ENCODE results near the gene FBXO31. TPM values are rescaled to one million over a fixed set of nuclear protein-coding genes. Genes with fewer than 3 reads are reported as not detected.
A peak's percentile ranks its signal among the peaks of the same experiment; 100 is the strongest.

FBXO31 gene
- total RNA-seq, 2 donors from 2014 or later = 25.3 to 36.0 TPM

GRCh38 chr16:87360862-87361610 is 22.5 kb downstream of the FBXO31 start:
- DNase-seq (ENCODE audit: low spot score in 2 of 2) (no peak), ATAC-seq (no peak)
- Mint-ChIP-seq H3K27ac (peak overlapping the region; percentile 60 to 67), H3K36me3 (peaks cover 0 to 5% of the 10 kb centered on the region in 2 donors), H3K9me3 (no peaks in the 10 kb centered on the region)

DNA sequence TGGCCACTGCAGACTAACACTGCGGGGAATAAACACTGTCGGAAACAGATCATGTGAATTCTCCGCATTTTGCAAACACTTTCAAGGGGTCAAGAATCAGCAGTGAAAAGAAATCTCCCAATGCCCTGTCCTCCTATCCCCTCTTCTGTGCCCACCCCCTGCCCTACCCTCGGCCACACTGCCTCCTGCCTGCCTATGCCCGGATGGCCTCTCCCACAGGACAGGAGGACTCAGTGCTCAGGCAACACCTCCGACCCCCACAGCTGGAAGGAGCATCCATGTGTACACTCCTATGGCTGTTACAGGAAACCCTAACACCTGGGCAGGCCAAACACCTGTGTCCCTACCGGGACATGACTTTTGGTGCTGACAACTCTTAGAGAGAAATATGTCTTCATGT is 24.5 kb downstream of the FBXO31 start:
- no peak for ATAC-seq
- no peak for DNase-seq (ENCODE audit: low spot score in 2 of 2)
- no peaks in the 10 kb centered on the region for H3K9me3 Mint-ChIP-seq
- H3K27ac Mint-ChIP-seq = no peak overlapping the region
- H3K36me3 Mint-ChIP-seq = peaks cover 0 to 5% of the 10 kb centered on the region in 2 donors

- ATAC-seq (no peak), DNase-seq (ENCODE audit: low spot score in 2 of 2) (no peak)
- H3K36me3 Mint-ChIP-seq = peaks cover 0 to 5% of the 10 kb centered on the region in 2 donors
- no peaks in the 10 kb centered on the region for H3K9me3 Mint-ChIP-seq
- H3K27ac Mint-ChIP-seq = no peak overlapping the region
Measured at GRCh38 chr16:87358696-87359095, 24.9 kb downstream of the FBXO31 start.

DNA sequence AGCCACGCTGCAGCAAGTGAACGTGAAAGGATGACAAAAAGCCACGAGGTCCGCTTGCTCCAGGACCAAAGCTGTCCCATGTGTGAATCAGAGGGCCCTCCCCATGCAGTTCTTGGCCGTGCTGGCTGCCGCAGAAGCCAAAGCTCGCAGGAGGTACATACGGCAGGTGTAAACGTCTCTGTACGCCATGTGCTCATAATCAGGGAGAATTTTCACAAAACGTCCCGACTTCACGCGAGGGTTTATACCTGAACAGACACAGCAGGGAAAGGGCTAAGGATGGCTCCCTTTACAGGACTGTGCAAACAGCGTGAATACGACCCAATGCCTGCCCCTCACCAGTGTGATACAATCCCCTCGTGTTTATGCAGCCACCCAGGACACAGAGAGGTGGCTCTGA is 25.3 kb downstream of the FBXO31 start:
- ATAC-seq = no peak
- peaks cover 0 to 5% of the 10 kb centered on the region in 2 donors for H3K36me3 Mint-ChIP-seq
- no peak for DNase-seq (ENCODE audit: low spot score in 2 of 2)
- no peaks in the 10 kb centered on the region for H3K9me3 Mint-ChIP-seq
- H3K27ac Mint-ChIP-seq = peak overlapping the region in 1 of 2 donors; percentile 4

DNA sequence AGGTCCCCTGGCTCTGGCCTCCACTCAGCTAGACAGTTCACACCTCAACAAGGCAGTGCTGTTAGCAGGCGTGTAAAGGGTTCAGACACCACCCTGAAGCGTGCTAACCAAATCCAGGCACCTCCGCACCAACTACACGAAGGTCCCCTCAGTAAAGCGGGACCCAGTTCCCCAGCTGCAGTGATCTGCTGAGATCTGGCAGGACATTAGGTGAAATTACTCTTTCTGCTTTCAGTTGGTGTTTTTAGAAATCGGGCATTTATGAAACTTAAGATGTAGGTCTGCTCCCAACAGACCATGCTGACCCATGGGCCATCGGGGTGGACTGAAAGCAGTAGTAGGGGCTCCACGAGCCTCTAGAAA is 27.1 kb downstream of the FBXO31 start:
- Mint-ChIP-seq H3K9me3 (no peaks in the 10 kb centered on the region), H3K36me3 (peaks cover 0 to 5% of the 10 kb centered on the region in 2 donors), H3K27ac (peak overlapping the region in 1 of 2 donors; percentile 12)
- DNase-seq (ENCODE audit: low spot score in 2 of 2) = no peak
- ATAC-seq = no peak

DNA sequence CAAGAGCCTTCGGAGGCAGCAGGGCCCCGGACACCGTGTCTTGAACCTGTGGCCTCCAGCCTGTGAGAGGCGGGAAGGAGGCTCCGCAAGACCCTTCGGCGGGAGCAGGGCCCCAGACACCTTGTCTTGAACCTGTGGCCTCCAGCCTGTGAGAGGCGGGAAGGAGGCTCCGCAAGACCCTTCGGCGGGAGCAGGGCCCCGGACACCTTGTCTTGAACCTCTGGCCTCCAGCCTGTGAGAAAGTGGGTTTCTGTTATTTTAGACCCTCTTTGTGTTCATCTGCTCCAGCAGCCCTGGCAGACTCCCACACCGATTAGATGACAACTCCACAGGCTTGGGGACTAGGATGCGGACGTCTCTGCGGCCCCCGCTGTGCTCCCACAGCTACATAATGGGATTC is 30.0 kb downstream of the FBXO31 start:
- H3K27ac Mint-ChIP-seq = no peak overlapping the region
- ATAC-seq (no peak), DNase-seq (ENCODE audit: low spot score in 2 of 2) (no peak)
- H3K36me3 Mint-ChIP-seq = peaks cover 0 to 4% of the 10 kb centered on the region in 2 donors
- no peaks in the 10 kb centered on the region for H3K9me3 Mint-ChIP-seq

- ATAC-seq (no peak), DNase-seq (ENCODE audit: low spot score in 2 of 2) (no peak)
- Mint-ChIP-seq H3K36me3 (peaks cover 0 to 4% of the 10 kb centered on the region in 2 donors), H3K9me3 (no peaks in the 10 kb centered on the region), H3K27ac (no peak overlapping the region)
Measured at GRCh38 chr16:87352818-87353217, 30.8 kb downstream of the FBXO31 start.

- DNase-seq (ENCODE audit: low spot score in 2 of 2) (no peak), ATAC-seq (no peak)
- H3K27ac Mint-ChIP-seq = no peak overlapping the region
- peaks cover 0 to 4% of the 10 kb centered on the region in 2 donors for H3K36me3 Mint-ChIP-seq
- H3K9me3 Mint-ChIP-seq = no peaks in the 10 kb centered on the region
Measured at GRCh38 chr16:87351320-87351698, 32.3 kb downstream of the FBXO31 start.

- ATAC-seq = no peak
- H3K27ac Mint-ChIP-seq = no peak overlapping the region
- H3K9me3 Mint-ChIP-seq = no peaks in the 10 kb centered on the region
- DNase-seq (ENCODE audit: low spot score in 2 of 2) = no peak
- peaks cover 2 to 4% of the 10 kb centered on the region in 2 donors for H3K36me3 Mint-ChIP-seq
Measured at GRCh38 chr16:87350681-87351319, 32.8 kb downstream of the FBXO31 start.

DNA sequence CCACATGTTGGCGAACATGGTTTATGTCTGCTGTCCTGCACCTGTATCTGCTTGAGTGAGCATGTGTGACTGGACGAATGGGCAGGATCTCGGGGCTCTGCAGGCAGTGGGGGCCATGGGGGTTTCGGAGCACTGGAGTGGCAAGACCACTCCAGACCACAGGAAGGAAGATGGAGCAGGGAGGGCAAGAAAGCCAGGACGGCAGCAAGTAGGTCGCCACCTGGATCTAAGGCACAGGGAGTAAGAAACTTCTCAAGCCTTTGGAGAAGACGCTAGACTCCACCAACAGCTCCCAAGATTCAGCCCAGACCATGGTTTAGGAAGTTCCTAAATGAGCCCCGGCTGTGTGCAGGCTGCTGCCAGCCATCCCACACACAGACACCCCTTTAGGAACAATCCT is 33.5 kb downstream of the FBXO31 start:
- ATAC-seq (no peak), DNase-seq (ENCODE audit: low spot score in 2 of 2) (no peak)
- no peaks in the 10 kb centered on the region for H3K9me3 Mint-ChIP-seq
- H3K27ac Mint-ChIP-seq = peak overlapping the region in 1 of 2 donors; percentile 44
- H3K36me3 Mint-ChIP-seq = peaks cover 8 to 10% of the 10 kb centered on the region in 2 donors

DNA sequence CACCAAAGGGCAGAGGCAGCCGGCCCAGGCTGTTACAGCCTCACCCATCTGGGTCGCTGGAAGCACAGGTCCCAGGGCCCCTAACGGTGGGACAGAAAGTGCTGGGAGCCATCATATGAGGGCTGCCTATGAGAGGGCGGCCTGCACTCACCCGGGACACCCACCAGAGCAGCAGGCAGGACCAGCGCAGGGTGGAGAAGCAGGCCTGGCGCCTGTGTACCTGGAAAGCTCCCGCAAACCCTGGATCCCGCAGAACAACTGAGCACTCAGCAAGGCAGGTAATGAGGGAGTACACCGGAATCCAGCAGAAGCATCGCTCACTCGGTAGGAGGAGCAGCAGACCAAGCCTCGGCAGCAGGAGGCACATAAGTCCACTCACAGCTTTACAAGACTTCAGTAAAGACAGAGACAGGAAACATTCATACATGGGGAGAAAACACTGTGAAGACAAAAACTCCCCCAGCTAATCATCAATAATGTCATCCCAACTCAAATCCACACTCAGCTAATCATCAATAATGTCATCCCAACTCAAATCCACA is 34.9 kb downstream of the FBXO31 start:
- H3K9me3 Mint-ChIP-seq = no peaks in the 10 kb centered on the region
- H3K36me3 Mint-ChIP-seq = peaks cover 8 to 10% of the 10 kb centered on the region in 2 donors
- peak overlapping the region; percentile 41 to 48 for H3K27ac Mint-ChIP-seq
- ATAC-seq (no peak), DNase-seq (ENCODE audit: low spot score in 2 of 2) (no peak)

- Mint-ChIP-seq H3K36me3 (peaks cover 10 to 11% of the 10 kb centered on the region in 2 donors), H3K9me3 (no peaks in the 10 kb centered on the region), H3K27ac (peak overlapping the region; percentile 46 to 72)
- DNase-seq (ENCODE audit: low spot score in 2 of 2) = no peak
- no peak for ATAC-seq
Measured at GRCh38 chr16:87347932-87348615, 35.5 kb downstream of the FBXO31 start.

DNA sequence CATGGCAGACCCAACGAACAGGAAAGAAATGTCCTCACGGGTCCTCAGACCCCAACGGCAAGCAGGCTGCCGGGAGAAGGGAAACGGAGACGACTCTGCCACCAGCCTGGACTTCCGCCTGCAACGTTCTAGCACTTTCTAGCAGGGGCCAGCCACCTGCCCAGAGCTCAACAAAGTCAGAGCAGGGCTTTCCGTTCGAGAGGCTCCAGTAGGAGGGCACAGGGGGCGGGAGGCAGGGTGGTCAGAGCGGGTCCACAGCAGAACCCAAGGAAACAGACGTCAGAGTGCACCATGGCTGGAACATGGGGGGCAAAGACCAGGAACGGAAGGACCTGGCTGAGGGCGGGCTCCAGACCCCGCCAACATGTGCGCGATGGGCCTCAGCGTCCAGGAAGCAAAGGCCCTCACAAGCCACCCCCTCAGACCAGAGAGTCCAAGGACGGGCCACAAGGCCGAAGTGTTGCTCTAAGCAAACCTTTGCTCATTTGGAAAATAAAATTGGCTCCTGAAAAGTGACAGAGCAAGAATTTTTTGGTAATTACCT is 37.0 kb downstream of the FBXO31 start:
- Mint-ChIP-seq H3K9me3 (no peaks in the 10 kb centered on the region), H3K36me3 (peaks cover 10 to 14% of the 10 kb centered on the region in 2 donors), H3K27ac (peak overlapping the region in 1 of 2 donors; percentile 87)
- no peak for ATAC-seq
- no peak for DNase-seq (ENCODE audit: low spot score in 2 of 2)

DNA sequence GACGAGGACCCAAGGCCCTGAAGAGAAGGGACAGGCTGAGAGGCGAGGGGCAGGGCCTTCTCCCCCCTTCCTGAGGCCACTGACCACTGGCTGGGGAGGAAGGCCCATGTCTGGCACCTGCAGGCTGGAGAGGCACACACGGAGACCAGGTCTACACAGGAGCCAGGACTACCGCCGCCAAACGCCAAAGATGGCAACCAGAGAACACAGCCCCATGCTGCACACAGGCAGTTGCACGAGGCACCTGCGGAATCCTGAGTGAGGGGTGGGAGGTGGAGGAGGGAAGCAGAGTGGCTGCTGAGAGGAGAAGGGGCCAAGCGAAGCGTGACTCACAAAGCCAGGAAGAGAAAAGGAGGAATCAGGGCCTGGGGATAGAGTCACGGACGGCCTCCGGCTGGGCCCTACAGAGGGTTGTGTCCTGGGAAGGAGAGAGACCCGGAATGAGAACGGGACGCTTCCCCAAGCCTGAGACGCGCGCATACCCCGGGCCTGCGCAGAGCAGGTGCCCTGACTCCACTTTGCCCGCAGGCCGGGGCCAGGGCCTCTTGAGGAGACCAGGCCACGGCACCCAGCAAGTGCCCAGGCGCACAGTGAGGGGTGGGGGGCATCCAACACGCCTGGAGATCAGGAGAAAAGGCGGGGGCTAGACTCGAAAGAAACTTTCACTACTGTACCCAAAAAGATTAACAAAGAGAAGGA is 37.7 kb downstream of the FBXO31 start:
- DNase-seq (ENCODE audit: low spot score in 2 of 2) (no peak), ATAC-seq (peak in 1 of 2 donors; percentile 9)
- Mint-ChIP-seq H3K36me3 (peaks cover 10 to 14% of the 10 kb centered on the region in 2 donors), H3K9me3 (no peaks in the 10 kb centered on the region), H3K27ac (peak overlapping the region; percentile 87 to 96)

- Mint-ChIP-seq H3K9me3 (no peaks in the 10 kb centered on the region), H3K36me3 (peaks cover 10 to 14% of the 10 kb centered on the region in 2 donors), H3K27ac (peak overlapping the region; percentile 87 to 96)
- DNase-seq (ENCODE audit: low spot score in 2 of 2) (no peak), ATAC-seq (peak; percentile 74 to 77)
Measured at GRCh38 chr16:87344931-87345631, 38.5 kb downstream of the FBXO31 start.

All from activated naive CD4-positive, alpha-beta T cell treated with anti-CD3 and anti-CD28 coated beads, Interleukin-2, amount 50 U/mL, for 72 hours (primary cell).